SK-N-SH (cell line): ENCODE data around the gene NOS2. TPM values are rescaled to one million over a fixed set of nuclear protein-coding genes. Genes with fewer than 3 reads are reported as not detected.

ENCODE experiments used
- CTCF ChIA-PET: fragments of 300-600, 350-600 bp; formaldehyde crosslinking; extraction: SDS; loops from one replicate; lab custom pipeline; 2021; lab: Yijun Ruan, JAX
- POLR2A ChIA-PET: fragments of 350-600 bp; sonication (Branson Sonifier 250); formaldehyde crosslinking; extraction: SDS; loops from one replicate; lab custom pipeline; 2020; ENCODE audit warnings: antibody characterized with exemption, inconsistent platforms; lab: Yijun Ruan, JAX
- DNase-seq: peaks from one replicate; pipeline ENCODE4 v3.0.0; 2012
- H2AFZ ChIP-seq: fragments of 200-600 bp; sonication (generic); 2 replicates; pipeline ENCODE4 v1.8.1; 2016; ENCODE audit warnings: antibody characterized with exemption, mild to moderate bottlenecking, low read depth
- H3F3A ChIP-seq: fragments of 200-600 bp; sonication (generic); replicated peaks from 2 replicates; pipeline ENCODE3; 2016; ENCODE audit warnings: antibody characterized with exemption, mild to moderate bottlenecking; ENCODE audit not compliant: insufficient read depth
- H3K27ac ChIP-seq, 2 experiments: fragments of 200-500 bp in 1 of 2; fragments of 200-600 bp in 1 of 2; sonication (Bioruptor generic) in 1 of 2; sonication (generic), shearing (Covaris generic) in 1 of 2; 2 replicates each; pipeline versions ENCODE4 v1.5.1 to v1.6.1; 2014 to 2016; ENCODE audit warnings: low read depth in 2 of 2, inconsistent platforms in 1 of 2, low read length in 1 of 2, mild to moderate bottlenecking in 1 of 2, mixed read lengths in 1 of 2
- H3K27me3 ChIP-seq: fragments of 200-600 bp; sonication (generic), shearing (Covaris generic); 2 replicates; pipeline ENCODE4 v1.6.1; 2016; ENCODE audit warnings: mixed run types; ENCODE audit not compliant: insufficient read depth
- H3K36me3 ChIP-seq, 2 experiments: fragments of 200-500 bp in 1 of 2; fragments of 200-600 bp in 1 of 2; sonication (Bioruptor generic) in 1 of 2; sonication (generic) in 1 of 2; replicated peaks in 1 of 2; 2 replicates each; pipeline versions ENCODE3 to v1.5.1; 2014 to 2016; ENCODE audit warnings: low read length in 1 of 2, mild to moderate bottlenecking in 1 of 2; ENCODE audit not compliant: insufficient read depth in 2 of 2, control insufficient read depth in 1 of 2
- H3K4me1 ChIP-seq, 2 experiments: fragments of 200-500 bp in 1 of 2; fragments of 200-600 bp in 1 of 2; sonication (Bioruptor generic) in 1 of 2; sonication (generic), shearing (Covaris generic) in 1 of 2; 2 replicates each; pipeline versions ENCODE4 v1.5.1 to v1.6.1; 2014 to 2016; ENCODE audit warnings: low read depth in 1 of 2, low read length in 1 of 2, mixed run types in 1 of 2; ENCODE audit not compliant: insufficient read depth in 2 of 2, control insufficient read depth in 1 of 2
- H3K4me2 ChIP-seq: fragments of 200-600 bp; sonication (generic), shearing (Covaris generic); 2 replicates; pipeline ENCODE4 v1.6.1; 2017; ENCODE audit warnings: mixed run types
- H3K4me3 ChIP-seq, 2 experiments: fragments of 200-500 bp in 1 of 2; fragments of 200-600 bp in 1 of 2; sonication (Bioruptor generic) in 1 of 2; sonication (generic), shearing (Covaris generic) in 1 of 2; 2 replicates each; pipeline versions ENCODE4 v1.5.1 to v1.8.1; 2014 to 2016; ENCODE audit warnings: low read depth in 2 of 2, inconsistent platforms in 1 of 2, low read length in 1 of 2, mild to moderate bottlenecking in 1 of 2, mixed read lengths in 1 of 2, moderate library complexity in 1 of 2
- H3K79me2 ChIP-seq: fragments of 200-600 bp; sonication (generic); 2 replicates; pipeline ENCODE4 v1.8.1; 2017; ENCODE audit warnings: mild to moderate bottlenecking; ENCODE audit not compliant: insufficient read depth
- H3K9ac ChIP-seq: fragments of 200-600 bp; sonication (generic); 2 replicates; pipeline ENCODE4 v1.6.1; 2017; ENCODE audit warnings: mixed run types
- H3K9me2 ChIP-seq: fragments of 200-600 bp; sonication (generic); 2 replicates; pipeline ENCODE4 v1.6.1; 2017; ENCODE audit warnings: mixed run types
- H3K9me3 ChIP-seq: fragments of 200-600 bp; sonication (generic); 2 replicates; pipeline ENCODE4 v1.6.1; 2017; ENCODE audit warnings: mixed run types, mild to moderate bottlenecking, moderate library complexity
- H4K20me1 ChIP-seq: fragments of 200-600 bp; sonication (generic); 2 replicates; pipeline ENCODE4 v1.6.1; 2017; ENCODE audit warnings: mild to moderate bottlenecking, mixed run types; ENCODE audit not compliant: insufficient read depth
- FOSL2 ChIP-seq: IDR thresholded peaks from 2 replicates; pipeline ENCODE4 v1.4.0; 2012; ENCODE audit warnings: low read depth, mild to moderate bottlenecking, moderate library complexity, borderline replicate concordance
- FOXM1 ChIP-seq: IDR thresholded peaks from 2 replicates; pipeline ENCODE4 v1.4.0; 2012; ENCODE audit warnings: low read depth, mild to moderate bottlenecking
- GABPA ChIP-seq: IDR thresholded peaks from 2 replicates; pipeline ENCODE4 v1.4.0; 2012; ENCODE audit warnings: low read depth, mild to moderate bottlenecking
- GATA2 ChIP-seq: sonication (generic); formaldehyde crosslinking; IDR thresholded peaks from 2 replicates; pipeline ENCODE4 v1.5.0; 2020; ENCODE audit warnings: mild to moderate bottlenecking, missing genetic modification reagents
- IRF3 ChIP-seq: fragments of 150-350 bp; IDR thresholded peaks from 2 replicates; pipeline ENCODE4 v1.6.1; 2016; ENCODE audit warnings: mild to moderate bottlenecking, low read depth, low read length
- MXI1 ChIP-seq: IDR thresholded peaks from 2 replicates; pipeline ENCODE4 v1.6.1; 2012; ENCODE audit warnings: mild to moderate bottlenecking, low read depth, low read length, improper control_type of control experiment
- NFIC ChIP-seq: IDR thresholded peaks from 2 replicates; pipeline ENCODE4 v1.4.0; 2012; ENCODE audit warnings: borderline replicate concordance
- NRF1 ChIP-seq: IDR thresholded peaks from 2 replicates; pipeline ENCODE4 v1.6.1; 2012; ENCODE audit warnings: low read depth, mild to moderate bottlenecking, low read length
- PBX3 ChIP-seq: IDR thresholded peaks from 2 replicates; pipeline ENCODE4; 2012
- RAD21 ChIP-seq: IDR thresholded peaks from 2 replicates; pipeline ENCODE4 v1.6.1; 2012; ENCODE audit warnings: mild to moderate bottlenecking, low read length
- REST ChIP-seq: IDR thresholded peaks from 2 replicates; pipeline ENCODE4 v1.6.1; 2012; ENCODE audit warnings: mild to moderate bottlenecking, low read depth, low read length, moderate library complexity
- SIN3A ChIP-seq: IDR thresholded peaks from 2 replicates; pipeline ENCODE4 v1.6.1; 2012; ENCODE audit warnings: low read depth, mild to moderate bottlenecking, low read length, moderate library complexity, borderline replicate concordance
- SMC3 ChIP-seq: IDR thresholded peaks from 2 replicates; pipeline ENCODE4 v1.6.1; 2012; ENCODE audit warnings: low read depth, low read length, improper control_type of control experiment
- YY1 ChIP-seq: IDR thresholded peaks from 2 replicates; pipeline ENCODE4 v1.4.0; 2012; ENCODE audit warnings: low read depth, mild to moderate bottlenecking
- ZBTB33 ChIP-seq: IDR thresholded peaks from 2 replicates; pipeline ENCODE4 v1.4.0; 2012; ENCODE audit warnings: low read depth, borderline replicate concordance
- WGBS: methylation state at CpG from one replicate; pipeline ENCODE4 v1.1.6; 2017; ENCODE audit warnings: low lambda C conversion rate; 5-methylcytosine and 5-hydroxymethylcytosine counted together
- polyA plus RNA-seq, 3 experiments: library from polyadenylated mRNA; depleted of rRNA; stranded (reverse); fragments of >200 nt; gene quantifications; 2 replicates each; pipeline ENCODE4 v1.2.3, GENCODE V29; 2012

NOS2 gene
- polyA plus RNA-seq, 1 of the 3 experiments (the other 2 are of a cell fraction): not detected

- POLR2A ChIA-PET: no interaction called here
Observed at GRCh38 chr17:27834571-27834970, 34.2 kb upstream of the NOS2 start.

GRCh38 chr17:27832831-27833230 lies 32.5 kb upstream of the NOS2 start:
- CTCF ChIA-PET: interaction anchor here (0.9 to 4.5 kb wide), 3 partner anchors 26 to 61 kb away, joined by 3 to 23 read pairs (median 13); no protein-coding TSS in a partner anchor

More at GRCh38 chr17:27834571-27834970, 34.2 kb upstream of the NOS2 start:
- 25% methylated on average over 2 of the region's 3 CpGs for WGBS
- H2AFZ ChIP-seq: no peak overlapping the region
- CTCF ChIA-PET: interaction anchor here (1.0 to 4.5 kb wide), 3 partner anchors 28 to 59 kb away, joined by 3 to 23 read pairs (median 15); partner anchors contain the start of gene LYRM9
- no peak for DNase-seq
- no peaks in the 10 kb centered on the region for H4K20me1 ChIP-seq
- no peaks in the 10 kb centered on the region for H3K9me2 ChIP-seq
- no peaks in the 10 kb centered on the region for H3K79me2 ChIP-seq
- H3K27me3 ChIP-seq: no peaks in the 10 kb centered on the region
- H3K4me2 ChIP-seq: no peak overlapping the region
- TF ChIP-seq PBX3 (no peak), IRF3 (no peak)
- H3K4me1 ChIP-seq: no peaks in the 10 kb centered on the region
- no peaks in the 10 kb centered on the region for H3K9me3 ChIP-seq
- no peaks in the 10 kb centered on the region for H3K36me3 ChIP-seq
- H3F3A ChIP-seq: no peaks in the 10 kb centered on the region
- H3K27ac ChIP-seq: no peak overlapping the region
- no peak overlapping the region for H3K9ac ChIP-seq
- no peak overlapping the region for H3K4me3 ChIP-seq

More at GRCh38 chr17:27832831-27833230, 32.5 kb upstream of the NOS2 start:
- POLR2A ChIA-PET: no interaction called here
- no peaks in the 10 kb centered on the region for H3K9me2 ChIP-seq
- H3K36me3 ChIP-seq: no peaks in the 10 kb centered on the region
- no peak overlapping the region for H2AFZ ChIP-seq
- H3K27me3 ChIP-seq: no peaks in the 10 kb centered on the region
- H3K27ac ChIP-seq: no peak overlapping the region
- H3K9me3 ChIP-seq: no peaks in the 10 kb centered on the region
- H3K4me3 ChIP-seq: no peak overlapping the region
- H3K4me2 ChIP-seq: no peak overlapping the region
- H4K20me1 ChIP-seq: no peaks in the 10 kb centered on the region
- no peaks in the 10 kb centered on the region for H3K4me1 ChIP-seq
- H3F3A ChIP-seq: no peaks in the 10 kb centered on the region
- TF ChIP-seq NRF1: no peak
- no peak for TF ChIP-seq FOXM1
- no peak for TF ChIP-seq GABPA
- no peak for TF ChIP-seq NFIC
- TF ChIP-seq GATA2: no peak
- TF ChIP-seq SIN3A: no peak
- no peak for TF ChIP-seq FOSL2
- TF ChIP-seq REST: no peak
- no peak for TF ChIP-seq ZBTB33
- TF ChIP-seq MXI1: no peak
- TF ChIP-seq RAD21: no peak
- TF ChIP-seq YY1: no peak
- no peak for TF ChIP-seq SMC3
- no peak overlapping the region for H3K9ac ChIP-seq
- no peaks in the 10 kb centered on the region for H3K79me2 ChIP-seq
- no peak for DNase-seq
